NT2/D1 (cell line): ENCODE results near the gene MAP2K3.
"Not testable (repeated sequence)": the region's sequence is repeated elsewhere in the genome, so short reads cannot be mapped to it uniquely, and the experiment has no call there.

Source experiments
- DNase-seq: peaks from one replicate; pipeline ENCODE4 v3.0.0-alpha.2; 2011; ENCODE audit warnings: low read depth, low spot score
- H3K27me3 ChIP-seq: 2 replicates; pipeline ENCODE4 v1.6.0; 2011; ENCODE audit warnings: mild to moderate bottlenecking; ENCODE audit not compliant: insufficient read length, insufficient read depth
- H3K36me3 ChIP-seq: 2 replicates; pipeline ENCODE4 v1.6.1; 2011; ENCODE audit warnings: mild to moderate bottlenecking, low read length, mixed read lengths; ENCODE audit not compliant: insufficient read depth, insufficient read length
- H3K4me1 ChIP-seq: 2 replicates; pipeline ENCODE4 v1.5.1; 2011; ENCODE audit not compliant: insufficient read depth, insufficient read length
- H3K4me3 ChIP-seq: 2 replicates; pipeline ENCODE4 v1.5.1; 2011; ENCODE audit warnings: low read depth; ENCODE audit not compliant: insufficient read length
- H3K9ac ChIP-seq: 2 replicates; pipeline ENCODE4 v1.6.0; 2011; ENCODE audit warnings: low read depth; ENCODE audit not compliant: insufficient read length
- H3K9me3 ChIP-seq: 2 replicates; pipeline ENCODE4 v1.5.1; 2011; ENCODE audit warnings: mild to moderate bottlenecking, low read length; ENCODE audit not compliant: insufficient read depth
- SUZ12 ChIP-seq: IDR thresholded peaks from 2 replicates; pipeline ENCODE4 v1.6.1; 2011; ENCODE audit not compliant: insufficient read length, insufficient read depth; ENCODE audit errors: extremely low read depth
- YY1 ChIP-seq: IDR thresholded peaks from 2 replicates; pipeline ENCODE4 v1.6.1; 2011; ENCODE audit not compliant: insufficient read length, insufficient read depth
- ZNF274 ChIP-seq: IDR thresholded peaks from 2 replicates; pipeline ENCODE4 v1.6.1; 2011; ENCODE audit warnings: mild to moderate bottlenecking, low read depth, low read length

Gene MAP2K3

GRCh38 chr17:21327921-21328320 lies 43.4 kb downstream of the MAP2K3 start:
- not testable (repeated sequence) for H3K9me3 ChIP-seq, H3K36me3 ChIP-seq, H3K4me1 ChIP-seq, DNase-seq, H3K4me3 ChIP-seq, H3K9ac ChIP-seq
- peaks cover 13% of the 10 kb centered on the region for H3K27me3 ChIP-seq

- H3K36me3 ChIP-seq, H3K9me3 ChIP-seq, H3K9ac ChIP-seq, H3K4me3 ChIP-seq, H3K4me1 ChIP-seq, H3K27me3 ChIP-seq, DNase-seq: not testable (repeated sequence)
These were observed 44.3 kb downstream of the MAP2K3 start for GRCh38 chr17:21328778-21329177.

GRCh38 chr17:21330436-21331160 lies 46.1 kb downstream of the MAP2K3 start:
- no peaks in the 10 kb centered on the region for H3K36me3 ChIP-seq
- no peak overlapping the region for H3K4me3 ChIP-seq
- no peak overlapping the region for H3K9ac ChIP-seq
- no peaks in the 10 kb centered on the region for H3K27me3 ChIP-seq
- no peak for DNase-seq
- H3K4me1 ChIP-seq = no peaks in the 10 kb centered on the region
- TF ChIP-seq ZNF274 (no peak), SUZ12 (no peak), YY1 (no peak)
- H3K9me3 ChIP-seq = no peaks in the 10 kb centered on the region

DNA sequence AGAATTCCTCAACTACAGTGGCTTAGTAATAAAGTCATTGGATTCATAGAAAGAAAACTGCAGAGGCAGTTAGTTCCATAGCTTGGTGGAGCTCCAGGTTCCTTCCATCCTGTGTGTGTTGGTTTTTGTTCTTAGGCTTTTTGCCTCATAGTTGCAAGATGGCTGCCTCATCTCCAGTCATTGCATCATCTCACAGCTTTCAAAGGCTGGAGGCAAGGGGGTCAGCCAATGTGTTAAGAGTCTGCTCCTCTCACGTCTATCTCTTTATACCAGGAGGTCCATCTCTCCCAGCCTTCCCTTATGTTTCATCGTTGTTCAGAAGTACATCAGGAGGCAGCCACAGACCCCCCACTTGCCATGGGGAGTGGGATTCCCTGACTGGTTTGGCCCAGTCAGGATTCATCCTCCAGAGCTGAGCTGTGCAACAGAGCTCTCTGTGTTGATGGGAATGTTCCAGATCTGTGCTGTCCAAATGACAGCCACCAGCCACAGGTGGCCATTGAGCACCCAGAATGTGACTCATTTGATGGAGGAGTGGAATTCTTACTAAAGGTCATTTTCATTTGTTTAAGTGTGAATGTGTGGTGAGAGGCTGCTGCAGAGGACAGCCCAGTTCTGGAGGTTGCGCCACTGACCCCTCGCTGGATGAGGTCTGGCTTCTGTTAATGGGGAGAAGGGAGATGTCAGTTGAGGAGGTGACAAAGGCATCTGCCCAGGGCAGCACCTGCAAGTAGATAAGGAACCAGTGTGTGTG lies 52.2 kb downstream of the MAP2K3 start:
- H3K4me3 ChIP-seq, H3K36me3 ChIP-seq, H3K4me1 ChIP-seq, DNase-seq, H3K9ac ChIP-seq, H3K27me3 ChIP-seq, H3K9me3 ChIP-seq: not testable (repeated sequence)

DNA sequence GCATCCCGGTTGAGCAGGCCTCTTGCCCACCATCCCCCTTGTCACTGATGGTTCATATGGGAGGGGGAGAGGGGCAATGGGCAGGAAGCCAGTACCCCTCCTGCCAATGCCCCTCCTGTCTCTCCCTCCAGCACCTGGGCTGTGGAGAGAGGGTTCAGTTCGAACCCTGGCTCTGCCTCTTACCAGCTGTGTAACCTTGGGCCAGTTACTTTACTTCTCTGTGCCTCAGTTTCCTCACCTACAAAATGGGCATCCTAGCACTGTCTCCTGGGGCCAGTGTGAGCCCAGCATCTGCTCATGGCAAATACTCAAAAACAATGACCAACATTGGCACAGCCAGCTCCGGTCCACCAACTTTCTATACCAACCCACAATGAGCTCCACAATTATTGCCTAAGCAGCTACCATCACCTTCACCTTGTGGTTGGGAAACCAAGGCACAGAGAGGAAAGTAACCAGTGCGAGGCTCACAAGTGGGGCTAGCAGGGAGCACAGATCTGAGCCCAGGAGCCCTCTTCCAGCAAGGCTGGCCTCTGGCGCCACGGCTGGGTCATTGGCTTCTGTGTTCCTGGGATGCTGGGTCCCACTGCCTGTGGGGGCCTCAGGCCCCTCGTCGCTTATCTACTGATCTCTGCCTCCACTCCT lies 53.6 kb downstream of the MAP2K3 start:
- not testable (repeated sequence) for H3K4me3 ChIP-seq, H3K27me3 ChIP-seq, H3K9me3 ChIP-seq, H3K36me3 ChIP-seq, DNase-seq, H3K4me1 ChIP-seq, H3K9ac ChIP-seq

GRCh38 chr17:21339011-21339410 lies 54.5 kb downstream of the MAP2K3 start:
- Histone ChIP-seq H3K4me3 (no peak overlapping the region), H3K27me3 (no peaks in the 10 kb centered on the region), H3K4me1 (no peaks in the 10 kb centered on the region), H3K9me3 (no peaks in the 10 kb centered on the region), H3K9ac (no peak overlapping the region), H3K36me3 (no peaks in the 10 kb centered on the region)
- TF ChIP-seq SUZ12 (no peak), YY1 (no peak), ZNF274 (no peak)
- DNase-seq = no peak

DNA sequence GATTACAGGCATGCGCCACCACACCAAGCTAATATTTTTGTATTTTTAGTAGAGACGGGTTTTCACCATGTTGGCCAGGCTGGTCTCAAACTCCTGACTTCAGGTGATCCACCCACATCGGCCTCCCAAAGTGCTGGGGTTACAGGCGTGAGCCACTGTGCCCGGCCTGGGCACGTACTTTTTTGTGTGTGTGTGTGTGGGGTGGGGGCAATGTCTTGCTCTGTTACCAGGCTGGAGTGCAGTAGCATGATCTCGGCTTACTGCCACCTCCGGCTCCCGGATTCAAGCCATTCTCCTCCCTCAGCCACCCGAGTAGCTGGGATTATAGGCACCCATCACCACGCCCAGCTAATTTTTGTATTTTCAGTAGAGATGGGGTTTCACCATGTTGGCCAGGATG lies 55.1 kb downstream of the MAP2K3 start:
- DNase-seq, H3K4me1 ChIP-seq, H3K9ac ChIP-seq, H3K9me3 ChIP-seq, H3K4me3 ChIP-seq, H3K27me3 ChIP-seq, H3K36me3 ChIP-seq: not testable (repeated sequence)

DNA sequence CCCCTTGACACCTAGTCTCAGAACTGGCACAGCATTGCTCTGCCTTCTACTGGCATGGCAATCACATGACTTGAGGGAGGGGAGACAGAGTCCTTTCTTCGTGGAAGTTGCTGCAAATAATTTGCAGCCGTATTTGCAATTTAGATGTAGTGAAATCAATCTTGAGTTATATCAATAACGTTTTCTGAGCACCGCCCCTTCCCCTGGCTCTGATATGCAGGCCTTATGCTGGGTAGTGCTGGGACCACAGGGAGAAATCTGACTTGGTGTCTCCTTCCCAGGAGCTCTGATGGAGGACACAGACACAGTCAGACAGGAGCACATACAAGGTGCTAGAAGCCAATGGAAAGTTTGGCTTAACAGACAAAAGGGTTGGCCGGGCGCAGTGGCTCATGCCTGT lies 55.9 kb downstream of the MAP2K3 start:
- not testable (repeated sequence) for DNase-seq, H3K9ac ChIP-seq, H3K27me3 ChIP-seq, H3K36me3 ChIP-seq, H3K4me3 ChIP-seq, H3K9me3 ChIP-seq, H3K4me1 ChIP-seq

DNA sequence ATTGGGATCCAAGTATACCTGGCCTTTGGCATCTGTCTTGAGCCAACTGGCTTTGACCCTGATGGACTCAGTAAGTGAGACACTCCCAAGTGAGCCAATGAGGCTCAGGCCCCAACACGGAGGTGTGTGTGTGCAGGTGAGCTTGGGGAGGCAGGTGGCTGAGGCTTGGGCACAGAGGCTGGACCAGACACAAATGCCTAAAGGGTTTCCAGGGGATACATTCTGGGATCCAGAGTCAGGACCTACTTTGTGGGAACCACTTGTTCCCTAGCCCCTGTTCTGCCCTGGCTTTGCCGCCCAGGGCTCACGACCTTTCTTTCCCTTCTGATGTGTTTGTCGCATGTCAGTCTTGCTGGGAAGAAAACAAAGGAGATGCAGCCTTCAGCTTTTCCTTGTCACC lies 56.8 kb downstream of the MAP2K3 start:
- not testable (repeated sequence) for H3K4me1 ChIP-seq, H3K9me3 ChIP-seq, H3K9ac ChIP-seq, DNase-seq, H3K27me3 ChIP-seq, H3K36me3 ChIP-seq, H3K4me3 ChIP-seq

GRCh38 chr17:21341925-21342540 lies 57.5 kb downstream of the MAP2K3 start:
- DNase-seq, H3K4me1 ChIP-seq, H3K9ac ChIP-seq, H3K9me3 ChIP-seq, H3K36me3 ChIP-seq, H3K4me3 ChIP-seq, H3K27me3 ChIP-seq: not testable (repeated sequence)
